ENCODE measurements around the gene TBC1D32.

Gene TBC1D32

DNA sequence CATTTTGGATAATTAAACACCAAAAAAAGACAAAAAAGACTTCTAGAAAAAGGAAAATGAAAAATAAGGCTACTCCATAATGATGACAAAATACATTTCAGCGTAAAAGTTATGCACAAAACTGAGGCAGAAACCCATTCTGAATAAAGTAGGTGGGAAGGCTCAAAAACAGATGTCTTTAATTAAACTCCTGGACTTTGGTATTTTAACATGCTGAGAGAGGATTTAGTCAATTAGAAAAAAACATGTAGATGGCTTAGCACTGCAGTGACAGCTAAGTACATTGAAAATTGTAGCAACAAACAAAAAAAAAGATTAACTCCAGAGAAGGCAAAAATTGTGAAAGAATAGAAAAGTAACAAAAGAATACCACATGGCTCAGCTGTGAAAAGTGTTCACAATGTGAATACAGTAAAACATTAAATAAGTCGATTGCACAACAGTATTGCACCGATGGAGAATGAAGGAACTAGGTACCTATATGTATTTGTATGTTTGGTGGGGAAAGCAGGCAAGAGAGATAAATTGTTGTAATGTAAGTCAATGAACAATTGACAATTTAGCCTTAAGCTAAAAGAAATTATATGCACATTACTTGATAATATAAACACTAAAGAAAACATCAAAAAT, 59.5 kb downstream of the TBC1D32 start:
- TF ChIP-seq, protein P1, sequence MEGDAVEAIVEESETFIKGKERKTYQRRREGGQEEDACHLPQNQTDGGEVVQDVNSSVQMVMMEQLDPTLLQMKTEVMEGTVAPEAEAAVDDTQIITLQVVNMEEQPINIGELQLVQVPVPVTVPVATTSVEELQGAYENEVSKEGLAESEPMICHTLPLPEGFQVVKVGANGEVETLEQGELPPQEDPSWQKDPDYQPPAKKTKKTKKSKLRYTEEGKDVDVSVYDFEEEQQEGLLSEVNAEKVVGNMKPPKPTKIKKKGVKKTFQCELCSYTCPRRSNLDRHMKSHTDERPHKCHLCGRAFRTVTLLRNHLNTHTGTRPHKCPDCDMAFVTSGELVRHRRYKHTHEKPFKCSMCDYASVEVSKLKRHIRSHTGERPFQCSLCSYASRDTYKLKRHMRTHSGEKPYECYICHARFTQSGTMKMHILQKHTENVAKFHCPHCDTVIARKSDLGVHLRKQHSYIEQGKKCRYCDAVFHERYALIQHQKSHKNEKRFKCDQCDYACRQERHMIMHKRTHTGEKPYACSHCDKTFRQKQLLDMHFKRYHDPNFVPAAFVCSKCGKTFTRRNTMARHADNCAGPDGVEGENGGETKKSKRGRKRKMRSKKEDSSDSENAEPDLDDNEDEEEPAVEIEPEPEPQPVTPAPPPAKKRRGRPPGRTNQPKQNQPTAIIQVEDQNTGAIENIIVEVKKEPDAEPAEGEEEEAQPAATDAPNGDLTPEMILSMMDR (IDR thresholded peaks at IDR 0.05; ENCODE audit: control extremely low read depth, extremely low read depth, low read depth, missing control alignments) = no peak
- ChIA-PET CTCF (no interaction called here), POLR2A (no interaction called here)
- DNase-seq (ENCODE audit: extremely low spot score) = no peak

- DNase-seq (ENCODE audit: extremely low spot score) = no peak
- TF ChIP-seq, protein P1 (IDR thresholded peaks at IDR 0.05; ENCODE audit: control extremely low read depth, extremely low read depth, low read depth, missing control alignments) = no peak
- POLR2A ChIA-PET = no interaction called here
- CTCF ChIA-PET = interaction anchor here (1.1 to 1.5 kb wide), 2 partner anchors 13 to 15 kb away, joined by 3 to 5 read pairs; no protein-coding TSS in a partner anchor
Observed at GRCh38 chr6:121263742-121264141, 70.5 kb downstream of the TBC1D32 start.

GRCh38 chr6:121260651-121261102, 73.6 kb downstream of the TBC1D32 start:
- ChIA-PET POLR2A (no interaction called here), CTCF (interaction anchor here (1.1 to 1.4 kb wide), 3 partner anchors 8 to 205 kb away, joined by 3 to 5 read pairs (median 5); no protein-coding TSS in a partner anchor)
- no peak for DNase-seq (ENCODE audit: extremely low spot score)
- TF ChIP-seq, protein P1 (IDR thresholded peaks at IDR 0.05; ENCODE audit: control extremely low read depth, extremely low read depth, low read depth, missing control alignments) = no peak

- DNase-seq (ENCODE audit: extremely low spot score) = no peak
- ChIA-PET POLR2A (no interaction called here), CTCF (interaction anchor here (0.9 kb wide), 1 partner anchor 12 kb away, joined by 5 read pairs; no protein-coding TSS in a partner anchor)
- TF ChIP-seq, protein P1 (IDR thresholded peaks at IDR 0.05; ENCODE audit: control extremely low read depth, extremely low read depth, low read depth, missing control alignments) = no peak
Observed at GRCh38 chr6:121247386-121247785, 86.9 kb downstream of the TBC1D32 start.

- DNase-seq (ENCODE audit: extremely low spot score) = no peak
- ChIA-PET POLR2A (no interaction called here), CTCF (no interaction called here)
- TF ChIP-seq, protein P1 (IDR thresholded peaks at IDR 0.05; ENCODE audit: control extremely low read depth, extremely low read depth, low read depth, missing control alignments) = no peak
Observed at GRCh38 chr6:121242386-121242785, 91.9 kb downstream of the TBC1D32 start.

- TF ChIP-seq, protein P1 (IDR thresholded peaks at IDR 0.05; ENCODE audit: control extremely low read depth, extremely low read depth, low read depth, missing control alignments) = no peak
- CTCF ChIA-PET = no interaction called here
- no peak for DNase-seq (ENCODE audit: extremely low spot score)
- POLR2A ChIA-PET = no interaction called here
Observed at GRCh38 chr6:121237859-121238258, 96.4 kb downstream of the TBC1D32 start.

Measured in GM10248 (cell line).